ENCODE data around the gene WNT7B.

DNA sequence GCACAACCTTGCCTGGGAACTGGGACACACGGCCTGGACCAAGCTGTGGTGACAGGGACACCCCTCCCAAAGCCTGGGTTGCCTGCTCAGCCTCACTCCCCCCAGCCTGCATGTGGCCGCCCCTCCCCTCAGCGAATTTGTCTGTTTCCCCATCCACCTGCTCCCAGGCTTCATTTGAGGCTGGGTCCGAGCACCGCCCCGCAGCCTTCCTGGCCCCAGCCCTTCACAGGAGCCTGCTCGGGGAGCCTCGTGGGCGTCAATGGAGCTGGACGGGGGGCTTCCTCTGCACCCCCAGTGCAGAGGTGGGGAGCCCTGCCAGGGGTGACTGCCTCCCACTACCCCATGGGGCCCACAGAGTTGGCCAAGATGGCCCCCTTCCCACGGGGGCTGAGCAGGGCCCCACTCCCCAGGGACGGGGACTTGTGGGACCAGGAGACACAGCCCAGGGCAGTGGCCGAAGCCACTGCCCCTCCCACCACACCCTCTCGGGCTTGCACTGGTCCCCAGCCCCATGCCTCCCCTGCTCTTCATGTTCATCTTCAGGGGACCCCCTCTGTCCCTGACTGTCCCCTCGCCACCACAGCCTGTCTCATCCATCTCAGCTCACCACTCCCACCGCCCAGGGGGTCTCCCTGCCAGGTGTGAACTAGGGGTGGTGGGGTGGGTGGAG, 91.7 kb downstream of the WNT7B start:
- TF ChIP-seq, protein P1, sequence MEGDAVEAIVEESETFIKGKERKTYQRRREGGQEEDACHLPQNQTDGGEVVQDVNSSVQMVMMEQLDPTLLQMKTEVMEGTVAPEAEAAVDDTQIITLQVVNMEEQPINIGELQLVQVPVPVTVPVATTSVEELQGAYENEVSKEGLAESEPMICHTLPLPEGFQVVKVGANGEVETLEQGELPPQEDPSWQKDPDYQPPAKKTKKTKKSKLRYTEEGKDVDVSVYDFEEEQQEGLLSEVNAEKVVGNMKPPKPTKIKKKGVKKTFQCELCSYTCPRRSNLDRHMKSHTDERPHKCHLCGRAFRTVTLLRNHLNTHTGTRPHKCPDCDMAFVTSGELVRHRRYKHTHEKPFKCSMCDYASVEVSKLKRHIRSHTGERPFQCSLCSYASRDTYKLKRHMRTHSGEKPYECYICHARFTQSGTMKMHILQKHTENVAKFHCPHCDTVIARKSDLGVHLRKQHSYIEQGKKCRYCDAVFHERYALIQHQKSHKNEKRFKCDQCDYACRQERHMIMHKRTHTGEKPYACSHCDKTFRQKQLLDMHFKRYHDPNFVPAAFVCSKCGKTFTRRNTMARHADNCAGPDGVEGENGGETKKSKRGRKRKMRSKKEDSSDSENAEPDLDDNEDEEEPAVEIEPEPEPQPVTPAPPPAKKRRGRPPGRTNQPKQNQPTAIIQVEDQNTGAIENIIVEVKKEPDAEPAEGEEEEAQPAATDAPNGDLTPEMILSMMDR (IDR thresholded peaks at IDR 0.05), result no peak
- TF ChIP-seq POLR2A (IDR thresholded peaks at IDR 0.05), result no peak
- no peak for TF ChIP-seq POLR2AphosphoS5 (IDR thresholded peaks at IDR 0.05)
- no peak for TF ChIP-seq EP300 (IDR thresholded peaks at IDR 0.05; ENCODE audit: low read depth)

All from transverse colon (tissue), 4 donors.